Measurements from ENCODE around the gene EZH1. TPM values are rescaled to one million over a fixed set of nuclear protein-coding genes. Genes with fewer than 3 reads are reported as not detected.
"Not testable (repeated sequence)": the region's sequence is repeated elsewhere in the genome, so short reads cannot be mapped to it uniquely, and the experiment has no call there.

Gene EZH1
- total RNA-seq, 2 experiments from 2014 or later, result 29.7 to 33.9 TPM

GRCh38 chr17:42780851-42781638 is 36.2 kb upstream of the EZH1 start:
- CTCF ChIA-PET, result interaction anchor here (4.7 kb wide), 1 partner anchor 17 kb away, joined by 18 read pairs; no protein-coding TSS in a partner anchor
- Mint-ChIP-seq H3K9me3 (no peaks in the 10 kb centered on the region), H3K27me3 (peaks cover 46% of the 10 kb centered on the region), H3K27ac (no peak overlapping the region), H3K4me1 (ENCODE audit: low read depth) (peaks cover 27% of the 10 kb centered on the region), H3K4me3 (no peak overlapping the region), H3K36me3 (peaks cover 20% of the 10 kb centered on the region)
- POLR2A ChIA-PET, result no interaction called here
- intact Hi-C loops (cut with micrococcal nuclease), result no loop called here
- no peak for DNase-seq

GRCh38 chr17:42779936-42780850 is 35.4 kb upstream of the EZH1 start, which contains the start of gene WNK4:
WNK4 (plus strand) TSS chr17:42780610; CDS start chr17:42780699, 89 bp downstream.
- Mint-ChIP-seq H3K27ac (no peak within 1 kb of the TSS), H3K4me3 (no peak within 1 kb of the TSS), H3K36me3 (peaks cover 26% of the 10 kb centered on the region), H3K9me3 (no peaks in the 10 kb centered on the region), H3K27me3 (peaks cover 40% of the 10 kb centered on the region), H3K4me1 (ENCODE audit: low read depth) (peaks cover 23% of the 10 kb centered on the region)
- ChIA-PET POLR2A (no interaction called here), CTCF (interaction anchor here (4.7 kb wide), 1 partner anchor 17 kb away, joined by 18 read pairs; no protein-coding TSS in a partner anchor)
- intact Hi-C loops (cut with micrococcal nuclease), result no loop called here
- DNase-seq, result no peak

- Mint-ChIP-seq H3K4me3 (no peak overlapping the region), H3K36me3 (peaks cover 27% of the 10 kb centered on the region), H3K27me3 (peaks cover 34% of the 10 kb centered on the region), H3K27ac (no peak overlapping the region), H3K4me1 (ENCODE audit: low read depth) (peaks cover 16% of the 10 kb centered on the region), H3K9me3 (no peaks in the 10 kb centered on the region)
- DNase-seq, result no peak
- ChIA-PET POLR2A (no interaction called here), CTCF (interaction anchor here (4.7 kb wide), 1 partner anchor 16 kb away, joined by 18 read pairs; no protein-coding TSS in a partner anchor)
- intact Hi-C loops (cut with micrococcal nuclease), result no loop called here
These were observed 34.6 kb upstream of the EZH1 start for GRCh38 chr17:42779304-42779935.

GRCh38 chr17:42778570-42778969 is 33.7 kb upstream of the EZH1 start:
- CTCF ChIA-PET, result interaction anchor here (4.7 kb wide), 1 partner anchor 15 kb away, joined by 18 read pairs; no protein-coding TSS in a partner anchor
- Mint-ChIP-seq H3K36me3 (peaks cover 31% of the 10 kb centered on the region), H3K4me3 (no peak overlapping the region), H3K27me3 (peaks cover 26% of the 10 kb centered on the region), H3K27ac (no peak overlapping the region), H3K4me1 (ENCODE audit: low read depth) (peaks cover 18% of the 10 kb centered on the region), H3K9me3 (no peaks in the 10 kb centered on the region)
- DNase-seq, result no peak
- intact Hi-C loops (cut with micrococcal nuclease), result no loop called here
- POLR2A ChIA-PET, result no interaction called here

GRCh38 chr17:42775534-42776098 is 30.8 kb upstream of the EZH1 start:
- peaks cover 33% of the 10 kb centered on the region for H3K36me3 Mint-ChIP-seq
- ChIA-PET CTCF (interaction anchor here (4.2 kb wide), 1 partner anchor 13 kb away, joined by 44 read pairs; the partner anchor contains the start of gene RAMP2), POLR2A (no interaction called here)
- no peaks in the 10 kb centered on the region for H3K9me3 Mint-ChIP-seq
- peaks cover 4% of the 10 kb centered on the region for H3K27me3 Mint-ChIP-seq
- H3K27ac Mint-ChIP-seq, result no peak overlapping the region
- no peak overlapping the region for H3K4me3 Mint-ChIP-seq
- no peak for DNase-seq
- H3K4me1 Mint-ChIP-seq (ENCODE audit: low read depth), result peaks cover 22% of the 10 kb centered on the region
- intact Hi-C loops (cut with micrococcal nuclease), result no loop called here

GRCh38 chr17:42774066-42774745 is 29.4 kb upstream of the EZH1 start:
- no peak for DNase-seq
- H3K4me1 Mint-ChIP-seq (ENCODE audit: low read depth), result peaks cover 22% of the 10 kb centered on the region

GRCh38 chr17:42773290-42774035 is 28.6 kb upstream of the EZH1 start, which contains the start of gene VPS25:
VPS25 (plus strand) TSS chr17:42773449; CDS start chr17:42773476, 27 bp downstream.
- Mint-ChIP-seq H3K9me3 (no peaks in the 10 kb centered on the region), H3K4me3 (peak within 1 kb of the TSS; percentile 100), H3K27ac (peak within 1 kb of the TSS; percentile 87), H3K4me1 (ENCODE audit: low read depth) (peaks cover 22% of the 10 kb centered on the region), H3K36me3 (peaks cover 22% of the 10 kb centered on the region), H3K27me3 (no peaks in the 10 kb centered on the region)
- DNase-seq, result peak; percentile 84
- intact Hi-C loops (cut with micrococcal nuclease), result loop anchor here (2.0 kb wide), 1 partner anchor 51 kb away; the partner anchor contains the start of gene BECN1
- POLR2A ChIA-PET, result interaction anchor here (1.1 to 1.9 kb wide), 6 partner anchors 14 to 225 kb away, joined by 3 to 7 read pairs (median 5); partner anchors contain the start of genes BECN1, CNTD1, COA3 and RETREG3
- CTCF ChIA-PET, result interaction anchor here (0.6 to 4.2 kb wide), 11 partner anchors 11 to 1688 kb away, joined by 3 to 44 read pairs (median 3); partner anchors contain the start of genes BECN1, COA3, PSME3 and RAMP2

More at GRCh38 chr17:42774066-42774745, 29.4 kb upstream of the EZH1 start:
- peak overlapping the region; percentile 100 for H3K4me3 Mint-ChIP-seq
- intact Hi-C loops (cut with micrococcal nuclease), result no loop called here
- peaks cover 26% of the 10 kb centered on the region for H3K36me3 Mint-ChIP-seq
- no peaks in the 10 kb centered on the region for H3K27me3 Mint-ChIP-seq
- peak overlapping the region; percentile 87 for H3K27ac Mint-ChIP-seq
- ChIA-PET POLR2A (interaction anchor here (1.1 to 1.9 kb wide), 5 partner anchors 24 to 224 kb away, joined by 3 to 7 read pairs (median 4); partner anchors contain the start of genes BECN1, CNTD1, COA3 and RETREG3), CTCF (interaction anchor here (0.6 to 4.2 kb wide), 6 partner anchors 11 to 1687 kb away, joined by 3 to 44 read pairs (median 4); partner anchors contain the start of genes PSME3 and RAMP2)
- no peaks in the 10 kb centered on the region for H3K9me3 Mint-ChIP-seq

- no peaks in the 10 kb centered on the region for H3K27me3 Mint-ChIP-seq
- peak overlapping the region; percentile 87 for H3K27ac Mint-ChIP-seq
- ChIA-PET POLR2A (interaction anchor here (1.1 to 1.9 kb wide), 4 partner anchors 13 to 225 kb away, joined by 3 to 6 read pairs (median 5); partner anchors contain the start of genes BECN1 and RPL27), CTCF (interaction anchor here (1.0 to 4.2 kb wide), 7 partner anchors 10 to 195 kb away, joined by 3 to 44 read pairs (median 4); partner anchors contain the start of genes BECN1, COA3 and RAMP2)
- peaks cover 22% of the 10 kb centered on the region for H3K4me1 Mint-ChIP-seq (ENCODE audit: low read depth)
- peak overlapping the region; percentile 100 for H3K4me3 Mint-ChIP-seq
- peaks cover 19% of the 10 kb centered on the region for H3K36me3 Mint-ChIP-seq
- H3K9me3 Mint-ChIP-seq, result no peaks in the 10 kb centered on the region
- no peak for DNase-seq
- intact Hi-C loops (cut with micrococcal nuclease), result loop anchor here (2.0 kb wide), 1 partner anchor 52 kb away; the partner anchor contains the start of gene BECN1
These were observed 28.1 kb upstream of the EZH1 start for GRCh38 chr17:42772945-42773289.

GRCh38 chr17:42769964-42770363 is 25.1 kb upstream of the EZH1 start:
- H3K4me3 Mint-ChIP-seq, result not testable (repeated sequence)

GRCh38 chr17:42768006-42768405 is 23.2 kb upstream of the EZH1 start:
- H3K36me3 Mint-ChIP-seq; H3K9me3 Mint-ChIP-seq; H3K27ac Mint-ChIP-seq; POLR2A ChIA-PET; CTCF ChIA-PET; H3K4me3 Mint-ChIP-seq; DNase-seq; H3K4me1 Mint-ChIP-seq (ENCODE audit: low read depth); intact Hi-C loops (cut with micrococcal nuclease): not testable (repeated sequence)
- peaks cover 15% of the 10 kb centered on the region for H3K27me3 Mint-ChIP-seq

More at GRCh38 chr17:42769964-42770363, 25.1 kb upstream of the EZH1 start:
- CTCF ChIA-PET; H3K27ac Mint-ChIP-seq; H3K36me3 Mint-ChIP-seq; intact Hi-C loops (cut with micrococcal nuclease); DNase-seq; H3K27me3 Mint-ChIP-seq; H3K9me3 Mint-ChIP-seq: not testable (repeated sequence)
- POLR2A ChIA-PET, result interaction anchor here (0.6 kb wide), 1 partner anchor 66 kb away, joined by 3 read pairs; no protein-coding TSS in a partner anchor
- H3K4me1 Mint-ChIP-seq (ENCODE audit: low read depth), result peaks cover 22% of the 10 kb centered on the region
